ENCODE measurements around the gene FAM32A. TPM values are rescaled to one million over a fixed set of nuclear protein-coding genes. Genes with fewer than 3 reads are reported as not detected.

FAM32A gene
- total RNA-seq, 6 donors from 2014 or later: 47.1 to 84.8 (median 58.5) TPM

DNA sequence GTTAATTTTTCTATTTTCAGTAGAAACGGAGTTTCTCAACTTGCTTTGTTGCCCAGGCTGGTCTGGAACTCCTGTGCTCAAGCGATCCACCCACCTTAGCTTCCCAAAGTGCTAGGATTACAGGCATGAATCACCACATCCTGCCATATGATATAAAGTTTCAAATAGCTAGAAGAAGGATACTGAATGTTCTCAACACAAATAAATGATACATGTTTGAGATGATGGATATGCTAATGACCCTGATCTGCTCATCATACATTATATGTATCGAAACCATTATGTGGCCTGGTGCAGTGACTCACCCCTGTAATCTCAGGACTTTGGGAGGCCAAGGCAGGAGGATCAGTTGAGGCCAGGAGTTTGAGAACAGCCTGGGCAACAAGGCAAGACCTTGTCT is 23.4 kb upstream of the FAM32A start:
- Histone ChIP-seq H3K4me1 (no peaks in the 10 kb centered on the region), H3K4me3 (no peak overlapping the region), H3K27ac (no peak overlapping the region), H3K27me3 (no peaks in the 10 kb centered on the region), H3K9me3 (no peaks in the 10 kb centered on the region), H3K36me3 (peaks cover 0 to 4% (median 0%) of the 10 kb centered on the region in 4 donors)
- TF ChIP-seq, protein P1, sequence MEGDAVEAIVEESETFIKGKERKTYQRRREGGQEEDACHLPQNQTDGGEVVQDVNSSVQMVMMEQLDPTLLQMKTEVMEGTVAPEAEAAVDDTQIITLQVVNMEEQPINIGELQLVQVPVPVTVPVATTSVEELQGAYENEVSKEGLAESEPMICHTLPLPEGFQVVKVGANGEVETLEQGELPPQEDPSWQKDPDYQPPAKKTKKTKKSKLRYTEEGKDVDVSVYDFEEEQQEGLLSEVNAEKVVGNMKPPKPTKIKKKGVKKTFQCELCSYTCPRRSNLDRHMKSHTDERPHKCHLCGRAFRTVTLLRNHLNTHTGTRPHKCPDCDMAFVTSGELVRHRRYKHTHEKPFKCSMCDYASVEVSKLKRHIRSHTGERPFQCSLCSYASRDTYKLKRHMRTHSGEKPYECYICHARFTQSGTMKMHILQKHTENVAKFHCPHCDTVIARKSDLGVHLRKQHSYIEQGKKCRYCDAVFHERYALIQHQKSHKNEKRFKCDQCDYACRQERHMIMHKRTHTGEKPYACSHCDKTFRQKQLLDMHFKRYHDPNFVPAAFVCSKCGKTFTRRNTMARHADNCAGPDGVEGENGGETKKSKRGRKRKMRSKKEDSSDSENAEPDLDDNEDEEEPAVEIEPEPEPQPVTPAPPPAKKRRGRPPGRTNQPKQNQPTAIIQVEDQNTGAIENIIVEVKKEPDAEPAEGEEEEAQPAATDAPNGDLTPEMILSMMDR (IDR thresholded peaks at IDR 0.05): no peak
- TF ChIP-seq POLR2A (IDR thresholded peaks at IDR 0.05): no peak
- no peak for ATAC-seq (ENCODE audit: low FRiP score in 2 of 2)
- 86 to 90% methylated on average over 3 of the region's 3 CpGs for whole genome bisulfite sequencing, 2 donors
- no peak for DNase-seq

DNA sequence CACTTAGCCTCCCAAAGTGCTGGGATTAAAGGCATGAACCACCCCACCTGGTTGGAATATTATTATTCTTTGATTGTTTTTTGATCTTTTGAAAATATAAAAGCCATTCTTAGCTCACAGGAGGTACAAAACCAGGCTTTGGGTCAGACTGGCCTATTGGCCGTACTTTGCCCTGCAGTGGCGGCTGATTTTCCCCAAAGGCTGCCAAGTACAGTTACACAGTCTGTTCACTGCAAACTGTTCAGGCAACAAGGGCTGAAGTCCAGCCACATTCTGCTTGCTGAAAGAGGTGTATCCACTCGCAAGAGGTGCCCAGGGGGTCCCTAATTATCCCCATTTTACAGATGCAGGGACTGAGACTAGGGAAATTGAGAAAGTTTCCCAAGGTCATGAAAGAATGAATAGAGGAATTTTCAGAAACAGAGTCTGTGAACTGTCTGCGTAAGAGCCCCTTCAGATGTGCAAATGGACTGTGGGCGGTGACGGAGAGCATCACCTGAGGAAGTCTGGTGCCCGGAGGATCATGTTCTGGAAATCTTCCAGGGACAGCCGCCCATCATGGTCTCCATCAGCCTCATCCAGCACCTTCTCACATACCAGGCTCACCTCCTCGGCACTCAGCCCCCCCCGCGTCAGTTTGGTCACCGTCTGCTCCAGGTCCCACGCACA is 20.9 kb upstream of the FAM32A start:
- WGBS, 2 donors: 84 to 90% methylated on average over 12 to 13 of the region's 13 CpGs
- ATAC-seq (ENCODE audit: low FRiP score in 2 of 2) (no peak), DNase-seq (no peak)
- H3K4me1 ChIP-seq: no peaks in the 10 kb centered on the region
- TF ChIP-seq, protein P1 (IDR thresholded peaks at IDR 0.05): no peak
- TF ChIP-seq POLR2A (IDR thresholded peaks at IDR 0.05) (no peak), POLR2AphosphoS5 (IDR thresholded peaks at IDR 0.05) (no peak), EP300 (IDR thresholded peaks at IDR 0.05) (no peak)
- H3K9me3 ChIP-seq: no peaks in the 10 kb centered on the region
- no peaks in the 10 kb centered on the region for H3K36me3 ChIP-seq
- no peaks in the 10 kb centered on the region for H3K27me3 ChIP-seq
- no peak overlapping the region for H3K27ac ChIP-seq
- H3K4me3 ChIP-seq: no peak overlapping the region

DNA sequence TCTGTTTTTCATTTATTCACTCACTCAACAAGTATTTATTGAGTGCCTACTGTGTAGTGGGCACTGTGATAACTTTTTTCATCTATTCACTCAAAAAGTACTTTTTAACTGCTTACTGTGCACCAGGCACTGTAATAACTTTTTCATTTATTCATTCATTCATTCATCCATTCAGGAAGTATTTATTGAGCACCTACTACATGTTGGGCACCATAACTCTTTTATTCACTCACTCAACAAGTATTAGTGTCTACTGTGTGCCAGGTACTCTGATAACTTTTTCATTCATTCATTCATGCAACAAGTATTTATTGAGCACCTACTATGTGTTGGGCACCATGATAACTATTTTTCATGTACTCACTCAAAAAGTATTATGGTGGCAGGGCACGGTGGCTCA is 18.8 kb upstream of the FAM32A start:
- no peak for DNase-seq
- H3K4me3 ChIP-seq: no peak overlapping the region
- TF ChIP-seq POLR2A (IDR thresholded peaks at IDR 0.05): no peak
- no peak for TF ChIP-seq POLR2AphosphoS5 (IDR thresholded peaks at IDR 0.05)
- TF ChIP-seq, protein P1 (IDR thresholded peaks at IDR 0.05): no peak
- TF ChIP-seq EP300 (IDR thresholded peaks at IDR 0.05): no peak
- no peaks in the 10 kb centered on the region for H3K36me3 ChIP-seq
- no peaks in the 10 kb centered on the region for H3K4me1 ChIP-seq
- H3K27ac ChIP-seq: no peak overlapping the region
- no peaks in the 10 kb centered on the region for H3K9me3 ChIP-seq
- 90 to 91% methylated on average over 1 of the region's 1 CpG for WGBS, 2 donors
- no peaks in the 10 kb centered on the region for H3K27me3 ChIP-seq
- ATAC-seq (ENCODE audit: low FRiP score in 2 of 2): no peak

- WGBS, 2 donors: 88 to 89% methylated on average over 5 of the region's 5 CpGs
Observed at GRCh38 chr19:16167055-16167454, 18.2 kb upstream of the FAM32A start.

More at GRCh38 chr19:16167055-16167454, 18.2 kb upstream of the FAM32A start:
- TF ChIP-seq, protein P1 (IDR thresholded peaks at IDR 0.05): no peak
- no peak for TF ChIP-seq POLR2AphosphoS5 (IDR thresholded peaks at IDR 0.05)
- no peak for TF ChIP-seq POLR2A (IDR thresholded peaks at IDR 0.05)
- no peak for TF ChIP-seq EP300 (IDR thresholded peaks at IDR 0.05)
- Histone ChIP-seq H3K4me1 (no peaks in the 10 kb centered on the region), H3K36me3 (no peaks in the 10 kb centered on the region), H3K4me3 (no peak overlapping the region), H3K27me3 (no peaks in the 10 kb centered on the region), H3K27ac (no peak overlapping the region), H3K9me3 (no peaks in the 10 kb centered on the region)
- ATAC-seq (ENCODE audit: low FRiP score in 2 of 2) (no peak), DNase-seq (no peak)

Data from upper lobe of left lung (tissue), 6 donors.